Panc1 (cell line): ENCODE results near the gene EHD2. TPM values are rescaled to one million over a fixed set of nuclear protein-coding genes. Genes with fewer than 3 reads are reported as not detected.
"Not testable (repeated sequence)": the region's sequence is repeated elsewhere in the genome, so short reads cannot be mapped to it uniquely, and the experiment has no call there.

Experiments
- ATAC-seq: fragments of 200-7000 bp; cut with Tn5 transposase; 2 replicates; pipeline ENCODE4 v1.9.1; 2020; ENCODE audit warnings: mild to moderate bottlenecking, moderate library complexity
- BruUV-seq: library from RNA; stranded (reverse); fragments of 400-500 nt; replicated peaks from 2 replicates; lab custom pipeline; 2021; lab: Mats Ljungman, UMichigan
- CTCF ChIA-PET: fragments of 300-600 bp; sonication (Branson Sonifier 250); formaldehyde crosslinking; loops from one replicate; lab custom pipeline; 2022; ENCODE audit warnings: antibody characterized with exemption; lab: Charles Lee
- POLR2A ChIA-PET: fragments of 300-600 bp; sonication (Branson Sonifier 250); formaldehyde crosslinking; loops from one replicate; lab custom pipeline; 2022; ENCODE audit warnings: antibody characterized with exemption; lab: Charles Lee
- DNase-seq: peaks from one replicate; pipeline ENCODE4 v3.0.0-alpha.2; 2010; ENCODE audit warnings: low read depth, low spot score
- H3K27ac ChIP-seq: 2 replicates; pipeline ENCODE4 v1.5.1; 2011; ENCODE audit warnings: mild to moderate bottlenecking, low read length, inconsistent platforms
- H3K27me3 ChIP-seq: fragments of 200-500 bp; sonication (Bioruptor generic); 2 replicates; pipeline ENCODE4 v1.6.0; 2014; ENCODE audit warnings: low read length, inconsistent platforms; ENCODE audit not compliant: control insufficient read depth, insufficient read depth
- H3K36me3 ChIP-seq: fragments of 200-500 bp; sonication (Bioruptor generic); 2 replicates; pipeline ENCODE4 v1.5.1; 2014; ENCODE audit warnings: inconsistent platforms, mild to moderate bottlenecking, low read length, moderate library complexity; ENCODE audit not compliant: control insufficient read depth, insufficient read depth
- H3K4me1 ChIP-seq: 2 replicates; pipeline ENCODE4 v1.5.1; 2011; ENCODE audit warnings: inconsistent platforms, mild to moderate bottlenecking, low read length, moderate library complexity; ENCODE audit not compliant: control insufficient read depth, insufficient read depth
- H3K4me3 ChIP-seq, 2 experiments: 2 replicates each; pipeline ENCODE4 v1.5.1; 2011 to 2012; ENCODE audit warnings: low read depth in 2 of 2, low read length in 2 of 2, mild to moderate bottlenecking in 2 of 2, inconsistent platforms in 1 of 2, moderate library complexity in 1 of 2
- H3K9me3 ChIP-seq: fragments of 200-500 bp; sonication (Bioruptor generic); 2 replicates; pipeline ENCODE4 v1.5.1; 2014; ENCODE audit warnings: low read depth, mild to moderate bottlenecking, inconsistent platforms, low read length, moderate library complexity; ENCODE audit not compliant: control insufficient read depth, insufficient read depth
- CTCF ChIP-seq: fragments of 450-650 bp; IDR thresholded peaks from 2 replicates; pipeline ENCODE4 v1.5.1; 2017; ENCODE audit warnings: mild to moderate bottlenecking
- POLR2AphosphoS5 ChIP-seq: IDR thresholded peaks from 2 replicates; pipeline ENCODE4 v1.6.1; 2012; ENCODE audit warnings: mild to moderate bottlenecking, low read depth, low read length, moderate library complexity
- SIN3A ChIP-seq: IDR thresholded peaks from 2 replicates; pipeline ENCODE4 v1.6.1; 2012; ENCODE audit warnings: low read depth, mild to moderate bottlenecking, low read length, moderate library complexity, borderline replicate concordance; ENCODE audit not compliant: insufficient read depth
- TCF7L2 ChIP-seq: IDR thresholded peaks from 2 replicates; pipeline ENCODE4 v1.6.1; 2011; ENCODE audit warnings: mild to moderate bottlenecking, low read depth, low read length, inconsistent platforms
- in situ Hi-C: cut with HindIII; loops from 2 replicates; pipeline ENCODE4 v1.10.0; 2016; ENCODE audit warnings: low sequenced_read_pairs, low pct_unique_long_range_greater_than_20kb
- intact Hi-C: fragments of 100-400 bp; cut with micrococcal nuclease; formaldehyde crosslinking; loops from one replicate; pipeline ENCODE4 v1.10.0; 2022; ENCODE audit not compliant: unreplicated experiment
- total RNA-seq: library from RNA; stranded (reverse); gene quantifications from one replicate; pipeline ENCODE4 v1.2.1, GENCODE V29; 2021; ENCODE audit not compliant: unreplicated experiment
- TF ChIP-seq, protein P1 (sequence below), 2 experiments: IDR thresholded peaks; 2 replicates each; pipeline ENCODE4 v1.6.1; 2011 to 2012; ENCODE audit warnings: low read depth in 2 of 2, control low read depth in 1 of 2, low read length in 1 of 2, mild to moderate bottlenecking in 1 of 2, moderate library complexity in 1 of 2; ENCODE audit not compliant: insufficient read depth in 1 of 2

The EHD2 gene
- total RNA-seq, 1 experiment from 2014 or later, result 41.8 TPM

GRCh38 chr19:47718415-47719046, 5.3 kb downstream of the EHD2 start:
- DNase-seq, BruUV-seq, ATAC-seq, intact Hi-C loops, H3K9me3 ChIP-seq, H3K27me3 ChIP-seq, H3K36me3 ChIP-seq, in situ Hi-C loops, POLR2A ChIA-PET, H3K4me3 ChIP-seq, CTCF ChIA-PET: not testable (repeated sequence)
- Histone ChIP-seq H3K27ac (peak overlapping the region; percentile 74), H3K4me1 (peaks cover 12% of the 10 kb centered on the region)

- TF ChIP-seq POLR2AphosphoS5 (no peak), CTCF (no peak), TCF7L2 (no peak), SIN3A (no peak)
- TF ChIP-seq, protein P1, sequence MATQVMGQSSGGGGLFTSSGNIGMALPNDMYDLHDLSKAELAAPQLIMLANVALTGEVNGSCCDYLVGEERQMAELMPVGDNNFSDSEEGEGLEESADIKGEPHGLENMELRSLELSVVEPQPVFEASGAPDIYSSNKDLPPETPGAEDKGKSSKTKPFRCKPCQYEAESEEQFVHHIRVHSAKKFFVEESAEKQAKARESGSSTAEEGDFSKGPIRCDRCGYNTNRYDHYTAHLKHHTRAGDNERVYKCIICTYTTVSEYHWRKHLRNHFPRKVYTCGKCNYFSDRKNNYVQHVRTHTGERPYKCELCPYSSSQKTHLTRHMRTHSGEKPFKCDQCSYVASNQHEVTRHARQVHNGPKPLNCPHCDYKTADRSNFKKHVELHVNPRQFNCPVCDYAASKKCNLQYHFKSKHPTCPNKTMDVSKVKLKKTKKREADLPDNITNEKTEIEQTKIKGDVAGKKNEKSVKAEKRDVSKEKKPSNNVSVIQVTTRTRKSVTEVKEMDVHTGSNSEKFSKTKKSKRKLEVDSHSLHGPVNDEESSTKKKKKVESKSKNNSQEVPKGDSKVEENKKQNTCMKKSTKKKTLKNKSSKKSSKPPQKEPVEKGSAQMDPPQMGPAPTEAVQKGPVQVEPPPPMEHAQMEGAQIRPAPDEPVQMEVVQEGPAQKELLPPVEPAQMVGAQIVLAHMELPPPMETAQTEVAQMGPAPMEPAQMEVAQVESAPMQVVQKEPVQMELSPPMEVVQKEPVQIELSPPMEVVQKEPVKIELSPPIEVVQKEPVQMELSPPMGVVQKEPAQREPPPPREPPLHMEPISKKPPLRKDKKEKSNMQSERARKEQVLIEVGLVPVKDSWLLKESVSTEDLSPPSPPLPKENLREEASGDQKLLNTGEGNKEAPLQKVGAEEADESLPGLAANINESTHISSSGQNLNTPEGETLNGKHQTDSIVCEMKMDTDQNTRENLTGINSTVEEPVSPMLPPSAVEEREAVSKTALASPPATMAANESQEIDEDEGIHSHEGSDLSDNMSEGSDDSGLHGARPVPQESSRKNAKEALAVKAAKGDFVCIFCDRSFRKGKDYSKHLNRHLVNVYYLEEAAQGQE (IDR thresholded peaks at IDR 0.05; ENCODE audit: insufficient read depth in 1 of 2, low read depth in 2 of 2, low read length in 1 of 2), result no peak
- in situ Hi-C loops (no loop called here), intact Hi-C loops (no loop called here)
- ChIA-PET POLR2A (no interaction called here), CTCF (no interaction called here)
- Histone ChIP-seq H3K27ac (peak overlapping the region; percentile 74), H3K27me3 (no peaks in the 10 kb centered on the region), H3K9me3 (no peaks in the 10 kb centered on the region), H3K4me3 (no peak overlapping the region), H3K4me1 (peaks cover 12% of the 10 kb centered on the region), H3K36me3 (no peaks in the 10 kb centered on the region)
- BruUV-seq, result no TSS peak
- no peak for DNase-seq
- ATAC-seq, result peak; percentile 71
Observed at GRCh38 chr19:47719047-47719859, 6.0 kb downstream of the EHD2 start.
